ENCODE data around the gene BABAM1.

The BABAM1 gene

GRCh38 chr19:17266975-17267788, at the start of gene BABAM1:
BABAM1 (plus strand) TSS chr19:17267443; CDS start chr19:17268807, 1,364 bp downstream.
- peak; percentile 100 for DNase-seq

DNA sequence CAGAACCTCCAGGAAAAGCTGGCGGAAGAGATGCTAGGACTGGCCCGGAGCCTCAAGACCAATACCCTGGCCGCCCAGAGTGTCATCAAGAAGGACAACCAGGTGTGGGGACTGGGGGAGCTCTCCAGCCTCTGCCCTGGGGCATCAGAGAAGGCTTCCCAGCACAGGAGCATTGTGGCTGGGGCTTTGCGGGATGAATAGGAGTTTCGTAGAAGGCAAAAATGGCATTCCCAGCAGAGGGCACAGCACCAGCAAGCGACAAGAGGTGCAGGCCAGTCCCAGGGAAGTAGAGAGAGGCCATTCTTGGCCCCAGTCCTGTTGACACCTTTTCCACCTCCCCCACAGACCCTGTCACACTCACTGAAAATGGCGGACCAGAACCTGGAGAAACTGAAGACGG, 48.0 kb upstream of the BABAM1 start:
- no peak for DNase-seq

GRCh38 chr19:17220207-17220758, 47.0 kb upstream of the BABAM1 start:
- no peak for DNase-seq

- no peak for DNase-seq
These were observed 42.2 kb upstream of the BABAM1 start for GRCh38 chr19:17225053-17225452.

GRCh38 chr19:17226002-17226933, 41.0 kb upstream of the BABAM1 start, which contains the start of gene OCEL1:
OCEL1 (plus strand) TSS chr19:17226226; CDS start chr19:17226248, 22 bp downstream.
- peak; percentile 97 for DNase-seq

- no peak for DNase-seq
These were observed 39.4 kb upstream of the BABAM1 start for GRCh38 chr19:17227798-17228367.

DNA sequence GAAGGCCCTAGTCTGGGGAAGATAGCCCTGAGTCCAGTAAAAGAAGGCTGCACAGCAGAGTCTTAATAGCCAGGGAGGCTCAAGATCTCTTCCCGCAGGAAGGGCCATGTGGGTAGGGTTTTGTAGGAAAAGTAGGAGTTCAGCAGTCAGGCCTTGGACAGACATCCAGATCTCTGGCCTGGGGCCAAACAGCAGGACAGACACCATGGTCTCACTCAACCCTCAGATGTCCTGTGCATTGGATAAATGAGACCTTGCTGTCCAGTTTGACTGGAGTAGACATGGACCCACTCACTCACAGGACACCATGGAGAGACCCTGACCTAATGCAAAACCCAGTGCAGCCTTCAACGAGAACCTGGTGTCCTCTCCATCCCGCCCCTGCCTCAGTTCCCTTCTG, 37.4 kb upstream of the BABAM1 start:
- DNase-seq, result no peak

- DNase-seq, result no peak
These were observed 35.0 kb upstream of the BABAM1 start for GRCh38 chr19:17232258-17232657.

DNA sequence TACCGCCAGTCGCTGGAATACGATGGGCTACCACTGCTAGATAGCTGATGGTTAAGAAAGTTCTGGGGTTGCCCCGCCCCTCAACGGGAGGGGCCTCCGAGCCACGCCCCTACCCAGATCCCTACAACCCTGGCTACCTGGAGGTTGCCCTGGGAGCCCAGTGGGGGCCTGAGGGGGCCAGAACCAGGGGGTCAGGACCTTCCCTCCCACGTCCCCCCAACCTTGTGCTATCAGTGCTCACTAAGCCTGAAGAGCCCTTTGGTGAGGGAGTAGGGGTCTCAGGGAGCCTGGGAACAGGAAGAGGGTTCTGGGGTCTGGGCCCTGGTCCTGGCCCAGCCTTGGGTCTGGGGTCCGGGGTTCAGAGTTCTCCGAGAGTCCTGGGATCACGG, 32.3 kb upstream of the BABAM1 start:
- DNase-seq, result peak; percentile 26

DNA sequence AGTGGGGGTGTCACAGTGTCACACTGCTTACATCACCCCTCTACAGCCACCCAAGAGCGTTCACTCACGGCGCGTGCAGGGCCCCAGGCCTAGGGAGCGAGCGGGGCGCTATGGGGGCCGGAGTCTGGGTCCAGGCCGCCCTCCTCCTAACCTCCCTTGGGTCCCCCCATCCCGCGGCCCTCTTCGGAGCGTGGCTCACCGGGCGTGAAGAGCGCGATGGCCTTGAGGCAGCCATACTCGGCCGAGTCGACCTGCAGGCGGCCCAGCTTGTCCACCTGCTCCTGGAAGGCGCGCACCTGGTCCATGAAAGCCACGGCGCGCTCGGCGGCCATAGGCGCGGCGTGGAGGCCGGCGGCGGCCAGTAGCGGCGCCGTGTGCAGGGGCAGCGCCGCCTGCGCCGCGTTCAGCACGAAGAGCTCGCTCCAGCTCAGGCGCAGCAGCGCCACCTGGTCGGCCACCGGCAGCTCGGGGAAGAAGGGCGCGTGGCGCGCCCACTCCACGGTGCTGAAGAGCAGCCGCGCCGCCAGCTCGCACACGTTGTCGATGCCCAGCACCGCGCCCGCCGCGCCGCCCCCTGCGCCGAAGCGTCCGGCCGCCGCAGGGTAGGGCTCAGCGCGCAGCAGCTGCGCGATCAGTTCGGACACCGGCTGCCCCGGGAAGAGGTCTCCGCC, 31.8 kb upstream of the BABAM1 start:
- peak; percentile 62 for DNase-seq

- peak; percentile 52 for DNase-seq
These were observed 31.1 kb upstream of the BABAM1 start for GRCh38 chr19:17235971-17236777.

DNA sequence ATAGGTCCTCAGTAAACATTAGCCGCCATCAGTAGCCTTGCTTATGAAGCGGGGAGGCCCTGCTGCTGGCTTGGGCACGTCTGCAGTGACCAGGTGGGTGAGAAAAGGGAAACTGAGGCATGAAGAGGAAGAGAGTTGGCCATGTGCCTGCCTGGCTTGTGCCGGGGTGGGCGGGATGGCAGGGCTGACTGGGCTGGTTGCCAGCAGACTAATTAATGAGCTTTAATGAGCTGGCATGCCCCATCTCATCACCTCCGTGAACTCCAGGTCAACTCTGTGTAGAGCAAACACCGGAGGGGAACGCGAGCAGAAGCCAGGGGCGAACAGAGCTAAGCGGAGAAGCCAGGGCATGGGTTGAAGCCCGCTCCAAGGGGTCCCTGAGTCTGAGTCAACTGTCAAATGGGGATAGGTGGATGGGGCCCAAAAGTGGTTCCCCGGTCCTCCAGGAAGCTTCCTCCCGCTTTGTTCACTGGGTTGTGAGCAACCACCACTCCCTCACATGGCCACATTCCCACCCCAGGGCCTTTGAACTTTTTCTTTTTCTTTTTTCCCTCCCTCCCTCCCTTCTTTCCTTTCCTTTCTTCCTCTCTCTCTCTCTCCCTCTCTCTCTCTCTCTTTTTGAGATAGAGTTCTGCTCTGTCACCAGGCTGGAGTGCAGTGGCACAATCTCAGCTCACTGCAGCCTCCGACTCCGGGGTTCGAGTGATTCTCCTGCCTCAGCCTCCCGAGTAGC, 30.3 kb upstream of the BABAM1 start:
- no peak for DNase-seq

DNA sequence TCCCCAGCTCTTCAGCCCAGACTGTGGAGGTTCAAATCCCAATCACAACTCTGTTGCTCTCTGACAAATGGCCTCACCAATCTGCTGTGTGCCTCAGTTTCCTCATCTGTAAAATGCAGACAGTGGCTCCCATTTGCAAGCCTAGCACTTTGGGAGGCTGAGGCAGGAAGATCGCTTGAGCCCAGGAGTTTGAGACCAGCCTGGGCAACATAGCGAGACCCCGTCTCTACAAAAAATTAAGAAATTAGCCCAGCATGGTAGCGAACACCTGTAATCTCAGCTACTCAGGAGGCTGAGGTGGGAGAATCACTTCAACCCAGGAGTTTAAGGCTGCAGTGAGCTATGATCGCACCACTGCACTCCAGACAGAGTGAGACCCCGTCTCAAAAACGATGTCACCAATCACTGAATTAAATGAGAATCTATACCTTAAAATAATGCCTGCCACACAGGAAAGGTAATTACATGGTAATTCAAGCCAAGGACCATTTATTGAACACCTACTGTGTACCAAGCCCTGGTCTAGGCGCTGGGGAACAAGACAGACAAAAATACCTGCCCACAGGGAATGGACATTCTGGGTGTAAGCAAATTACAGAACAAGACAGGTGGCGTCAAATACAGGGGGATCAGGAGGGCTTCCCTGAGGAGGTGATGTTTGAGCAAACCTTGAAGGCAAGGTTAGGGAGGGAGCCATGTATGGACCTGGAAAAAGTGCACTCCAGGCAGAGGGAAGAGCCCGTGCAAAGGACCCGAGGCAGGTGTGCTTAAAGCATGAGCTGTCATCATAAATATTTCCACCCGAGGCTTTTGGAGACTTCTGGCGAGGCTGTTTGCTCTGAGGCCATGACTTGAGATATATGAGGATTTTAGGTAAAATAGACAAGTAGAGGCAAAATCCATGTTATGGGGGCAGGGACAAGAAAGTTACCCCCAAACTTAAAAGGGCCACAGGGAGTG, 29.2 kb upstream of the BABAM1 start:
- no peak for DNase-seq

DNA sequence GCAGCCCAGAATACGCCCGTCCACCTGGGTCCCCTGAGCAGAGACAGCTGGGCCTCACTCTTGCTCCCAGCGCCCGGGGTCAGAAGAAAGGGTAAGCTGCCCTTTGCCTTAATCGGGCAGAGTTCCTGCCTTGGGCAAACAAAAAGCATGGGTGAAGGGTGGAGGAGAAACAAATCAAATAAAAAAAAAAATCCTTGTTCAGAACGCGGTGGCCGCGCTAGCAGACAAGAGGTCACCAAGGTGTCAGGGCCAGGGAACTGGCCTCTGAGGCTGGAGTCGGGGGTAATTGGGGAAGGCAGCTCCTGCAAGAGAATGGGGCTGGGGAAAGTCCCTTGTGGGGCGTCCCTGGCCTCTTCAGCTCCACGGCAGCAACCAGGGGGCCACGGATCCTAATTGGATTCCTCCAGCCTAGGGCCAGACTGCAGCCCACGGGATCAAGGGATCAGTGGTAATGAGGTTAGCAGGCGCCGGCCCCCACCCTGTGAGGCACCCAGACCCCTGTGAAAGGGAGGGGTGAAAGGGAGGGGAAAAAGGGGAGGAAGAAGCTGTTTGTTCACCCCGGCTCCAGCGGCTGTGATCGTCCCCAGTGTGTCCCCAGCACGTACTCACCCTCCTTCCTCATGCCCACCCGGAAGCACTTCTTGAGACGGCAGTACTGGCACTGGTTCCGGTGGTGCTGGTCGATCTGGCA, 27.0 kb upstream of the BABAM1 start:
- no peak for DNase-seq

GRCh38 chr19:17240826-17241399, 26.3 kb upstream of the BABAM1 start:
- DNase-seq, result no peak

DNA sequence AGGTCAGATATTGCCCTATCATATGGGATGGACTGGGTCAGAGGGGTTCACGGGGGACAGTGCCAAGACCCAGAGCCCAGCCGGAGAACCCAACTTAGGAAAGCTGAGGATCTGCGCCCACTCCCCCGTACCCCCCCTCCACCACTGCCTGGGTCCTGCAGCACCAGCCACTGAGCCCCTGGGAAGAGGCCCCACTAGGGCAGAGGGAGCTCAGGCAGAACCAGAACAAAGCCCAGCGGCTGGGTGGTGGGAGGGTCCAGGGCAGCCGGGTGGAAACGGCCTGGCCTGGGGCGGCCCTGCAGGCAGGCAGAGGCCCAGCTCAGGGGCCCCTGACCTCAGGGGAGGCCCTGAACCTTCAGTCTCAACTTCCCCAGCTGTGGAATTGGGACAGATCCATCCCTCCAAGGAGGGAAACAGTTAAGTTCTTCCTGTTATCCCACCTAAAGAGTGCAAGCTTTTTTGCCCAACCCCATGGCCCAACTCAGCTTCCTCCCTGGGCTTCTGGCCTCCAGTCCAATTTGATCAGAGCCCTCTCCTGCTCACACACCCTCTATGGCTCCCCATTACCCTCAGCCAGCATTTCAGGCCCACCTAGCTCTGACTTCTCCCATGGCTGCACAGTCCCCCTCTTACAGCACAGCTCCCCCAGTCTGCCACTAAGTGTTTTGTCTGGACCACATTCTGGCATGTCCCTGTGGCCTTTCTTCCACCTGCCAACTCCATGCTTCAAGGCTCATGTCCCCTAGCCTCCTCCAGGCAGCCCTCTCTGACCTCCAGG, 24.6 kb upstream of the BABAM1 start:
- no peak for DNase-seq

DNA sequence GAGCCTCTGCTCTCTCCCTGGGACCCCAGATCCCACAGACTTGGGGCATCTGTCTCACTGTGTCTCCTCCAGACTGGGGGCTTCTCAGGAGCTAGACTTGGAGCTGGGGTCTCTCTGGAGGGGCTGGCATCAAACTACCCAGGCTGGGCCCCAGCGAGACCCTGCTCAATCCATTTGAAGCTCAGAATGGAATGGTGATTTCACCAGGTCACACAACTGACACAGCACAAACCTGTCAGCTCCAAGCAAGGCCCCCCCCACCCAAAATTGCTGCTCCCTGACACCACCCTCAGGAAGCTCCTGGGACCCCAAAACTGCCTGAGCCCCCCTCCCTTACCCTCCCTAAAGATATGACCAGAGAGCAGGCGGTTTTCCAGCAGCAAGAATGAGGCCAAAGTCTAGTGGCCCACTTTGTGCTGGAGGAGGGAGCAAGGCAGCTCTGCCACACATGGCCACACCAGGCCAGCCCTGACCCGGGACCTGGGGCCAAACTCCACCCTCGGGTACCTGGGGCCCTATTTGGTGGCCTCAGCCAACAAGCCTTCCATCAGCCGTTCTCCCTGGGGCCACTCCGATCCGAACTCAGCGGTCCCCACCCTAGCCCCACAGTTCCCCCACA, 23.9 kb upstream of the BABAM1 start:
- no peak for DNase-seq

All from NCI-H2171 (cell line).